EL (cell line): Measurements from ENCODE around the gene PSKH1.
A peak's percentile ranks its signal among the peaks of the same experiment; 100 is the strongest.
"Not testable (repeated sequence)": the region's sequence is repeated elsewhere in the genome, so short reads cannot be mapped to it uniquely, and the experiment has no call there.

ENCODE experiments used
- DNase-seq: peaks from one replicate; pipeline ENCODE4 v3.0.0-alpha.2; 2016

The PSKH1 gene

DNA sequence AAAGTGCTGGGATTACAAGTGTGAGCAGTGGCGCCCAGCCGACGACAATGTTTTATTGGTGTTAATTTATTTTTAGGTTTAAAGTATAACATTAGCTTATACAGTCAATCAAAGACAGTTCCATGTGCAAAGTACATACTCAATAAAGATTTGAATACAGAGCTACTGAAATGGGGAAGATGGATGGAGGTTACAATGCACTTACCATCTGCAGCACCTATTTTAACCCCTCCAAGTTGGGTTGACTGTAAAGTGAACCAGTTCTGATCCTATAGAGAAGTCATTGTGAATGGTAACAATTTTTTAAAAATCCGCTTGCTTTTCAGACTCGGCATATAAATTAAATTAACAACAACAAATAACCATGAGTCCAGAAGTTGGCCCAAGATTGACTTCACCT lies 679 bp upstream of the PSKH1 start:
- DNase-seq: no peak

DNA sequence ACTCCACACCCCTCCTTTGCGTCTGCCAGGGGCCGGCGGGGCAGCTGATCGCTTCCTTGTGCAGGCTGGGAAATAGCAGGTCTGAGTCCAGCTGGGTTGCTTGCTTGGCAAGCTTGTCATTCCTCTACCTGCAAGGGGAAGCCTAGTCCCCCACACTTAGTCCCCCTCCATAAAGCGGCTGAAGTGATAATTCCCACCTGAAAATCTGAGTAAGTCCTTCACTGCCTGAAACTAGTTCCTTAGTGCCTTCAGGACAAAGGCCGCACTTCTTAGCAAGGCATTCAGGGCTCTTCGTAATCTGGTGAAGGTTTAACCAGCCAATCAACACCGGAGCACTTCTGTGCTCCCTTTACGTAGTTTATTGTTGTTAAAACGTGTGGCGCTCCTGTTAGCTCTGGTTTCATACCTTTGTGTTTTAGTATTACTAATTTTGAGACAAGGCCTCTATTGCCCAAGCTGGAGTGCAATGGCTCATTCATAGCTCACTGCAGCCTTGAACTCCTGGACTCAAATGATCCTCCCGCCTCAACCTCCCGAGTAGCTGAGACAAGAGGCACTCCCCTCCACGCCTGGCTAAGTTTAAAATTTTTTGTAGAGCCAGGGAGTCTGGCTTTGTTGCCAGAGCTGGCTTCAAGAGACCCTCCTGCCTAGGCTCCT lies 817 bp downstream of the PSKH1 start:
- no peak for DNase-seq

DNA sequence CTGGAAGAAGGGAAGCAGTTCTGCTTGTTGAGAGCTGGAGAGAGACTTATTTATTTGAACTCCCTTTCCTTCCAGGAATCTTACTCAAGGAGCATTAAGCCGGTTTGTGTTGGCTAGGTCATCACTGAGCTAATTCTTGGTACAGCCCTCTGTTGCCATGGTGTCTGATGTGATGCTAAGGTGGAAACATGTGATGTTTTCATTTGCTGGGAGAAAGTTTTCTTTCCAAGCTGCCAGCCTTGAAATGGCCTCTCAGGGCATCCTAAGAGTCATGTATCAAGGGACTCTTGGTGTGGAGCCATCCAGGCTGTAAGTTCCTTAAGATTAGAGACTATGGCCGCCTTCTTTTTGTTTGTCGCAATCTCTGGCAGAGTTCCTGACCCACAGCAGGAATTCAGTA lies 4.2 kb downstream of the PSKH1 start:
- no peak for DNase-seq

DNA sequence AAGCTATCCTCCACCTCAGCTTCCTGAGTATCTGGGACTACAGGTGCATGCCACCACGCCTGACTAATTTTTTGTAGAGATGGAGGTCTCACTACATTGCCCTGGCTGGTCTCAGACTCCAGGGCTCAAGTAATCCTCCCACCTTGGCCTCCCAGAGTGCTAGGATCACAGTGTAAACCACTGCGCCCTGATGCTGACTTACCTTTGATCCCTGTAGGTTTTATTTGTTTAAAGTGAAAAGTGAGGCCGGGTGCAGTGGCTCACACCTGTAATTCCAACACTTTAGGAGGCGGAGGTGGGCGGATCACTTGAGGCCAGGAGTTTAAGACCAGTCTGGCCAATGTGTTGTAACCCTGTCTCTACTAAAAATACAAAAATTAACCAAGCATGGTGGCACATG lies 8.7 kb downstream of the PSKH1 start:
- no peak for DNase-seq

DNA sequence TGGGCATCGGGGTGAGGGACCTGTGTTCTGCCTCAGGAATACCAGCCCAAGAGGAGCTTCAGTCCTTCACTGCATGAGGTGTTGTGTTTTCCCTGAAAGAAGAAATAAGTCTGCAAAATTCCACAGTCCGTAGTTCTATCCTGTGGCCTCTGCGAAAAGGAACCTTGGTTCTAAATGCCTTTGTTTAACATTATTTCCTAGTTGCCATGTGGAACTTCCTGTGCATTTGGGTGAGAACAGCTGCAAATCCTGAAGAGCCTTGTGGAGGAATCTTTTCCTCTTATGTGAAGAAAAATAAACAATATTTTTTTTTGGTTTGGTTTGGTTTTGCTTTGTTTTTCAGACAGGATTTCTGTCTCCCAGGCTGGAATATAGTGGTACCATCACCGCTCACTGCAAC lies 9.8 kb downstream of the PSKH1 start:
- DNase-seq: no peak

DNA sequence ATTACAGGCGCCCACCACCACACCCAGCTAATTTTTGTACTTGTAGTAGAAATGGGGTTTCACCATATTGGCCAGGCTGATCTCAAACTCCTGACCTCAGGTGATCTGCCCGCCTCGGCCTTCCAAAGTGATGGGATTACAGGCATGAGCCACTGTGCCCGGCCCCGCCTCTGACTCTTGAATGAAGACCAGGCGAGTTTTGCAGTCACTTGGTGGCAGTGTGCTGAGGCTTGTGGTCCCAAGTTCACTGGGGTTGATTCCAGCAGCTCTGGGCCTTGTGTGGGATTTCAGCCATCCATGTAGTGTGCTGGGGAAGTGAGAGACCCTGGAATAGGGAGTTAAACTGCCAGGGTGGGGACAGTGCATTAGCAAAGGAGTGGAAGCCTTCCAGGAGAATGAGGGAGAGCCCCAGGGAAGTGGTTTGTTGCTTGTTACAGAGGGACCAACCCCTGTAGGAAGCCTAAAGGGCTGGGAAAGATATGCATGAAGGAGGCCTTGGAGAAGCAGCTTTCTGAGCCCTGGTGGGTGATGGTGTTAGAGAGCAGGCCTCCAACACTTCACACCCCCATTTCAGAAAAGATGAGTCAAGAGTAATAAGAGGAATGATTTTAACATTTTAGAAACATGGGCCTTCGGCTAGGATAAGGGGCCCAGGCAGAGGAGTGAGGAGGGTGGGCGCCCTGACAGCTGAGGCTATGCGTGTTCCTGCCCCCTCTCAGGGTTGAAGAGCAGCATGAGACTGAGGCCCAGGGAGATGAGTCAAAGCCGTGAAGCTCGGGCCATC lies 14.5 kb downstream of the PSKH1 start:
- DNase-seq: no peak

DNA sequence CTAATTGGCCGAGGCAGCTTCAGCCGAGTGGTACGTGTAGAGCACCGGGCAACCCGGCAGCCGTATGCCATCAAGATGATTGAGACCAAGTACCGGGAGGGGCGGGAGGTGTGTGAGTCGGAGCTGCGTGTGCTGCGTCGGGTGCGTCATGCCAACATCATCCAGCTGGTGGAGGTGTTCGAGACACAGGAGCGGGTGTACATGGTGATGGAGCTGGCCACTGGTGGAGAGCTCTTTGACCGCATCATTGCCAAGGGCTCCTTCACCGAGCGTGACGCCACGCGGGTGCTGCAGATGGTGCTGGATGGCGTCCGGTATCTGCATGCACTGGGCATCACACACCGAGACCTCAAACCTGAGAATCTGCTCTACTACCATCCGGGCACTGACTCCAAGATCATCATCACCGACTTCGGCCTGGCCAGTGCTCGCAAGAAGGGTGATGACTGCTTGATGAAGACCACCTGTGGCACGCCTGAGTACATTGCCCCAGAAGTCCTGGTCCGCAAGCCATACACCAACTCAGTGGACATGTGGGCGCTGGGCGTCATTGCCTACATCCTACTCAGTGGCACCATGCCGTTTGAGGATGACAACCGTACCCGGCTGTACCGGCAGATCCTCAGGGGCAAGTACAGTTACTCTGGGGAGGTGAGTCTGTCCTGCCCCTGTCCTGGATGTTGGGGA lies 16.1 kb downstream of the PSKH1 start:
- DNase-seq: no peak

DNA sequence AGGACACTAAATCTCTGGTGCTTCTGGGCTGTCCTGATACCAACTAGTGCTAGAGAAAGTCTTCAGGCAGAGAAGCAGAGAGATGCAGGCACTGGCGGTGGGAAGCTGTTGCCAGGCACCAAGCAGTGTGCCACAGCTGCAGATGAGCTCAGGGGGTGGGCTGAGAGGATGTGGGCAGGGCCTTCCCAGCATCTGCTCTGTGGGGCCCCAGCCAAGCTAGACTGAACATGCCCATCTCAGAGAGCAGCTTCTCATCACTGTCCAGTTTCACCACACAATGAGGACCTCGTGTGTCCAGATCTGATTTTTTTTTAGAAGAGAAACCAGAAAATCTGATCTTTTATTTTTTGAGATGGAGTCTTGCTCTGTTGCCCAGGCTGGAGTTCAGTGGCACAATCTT lies 17.1 kb downstream of the PSKH1 start:
- DNase-seq: peak; percentile 40

DNA sequence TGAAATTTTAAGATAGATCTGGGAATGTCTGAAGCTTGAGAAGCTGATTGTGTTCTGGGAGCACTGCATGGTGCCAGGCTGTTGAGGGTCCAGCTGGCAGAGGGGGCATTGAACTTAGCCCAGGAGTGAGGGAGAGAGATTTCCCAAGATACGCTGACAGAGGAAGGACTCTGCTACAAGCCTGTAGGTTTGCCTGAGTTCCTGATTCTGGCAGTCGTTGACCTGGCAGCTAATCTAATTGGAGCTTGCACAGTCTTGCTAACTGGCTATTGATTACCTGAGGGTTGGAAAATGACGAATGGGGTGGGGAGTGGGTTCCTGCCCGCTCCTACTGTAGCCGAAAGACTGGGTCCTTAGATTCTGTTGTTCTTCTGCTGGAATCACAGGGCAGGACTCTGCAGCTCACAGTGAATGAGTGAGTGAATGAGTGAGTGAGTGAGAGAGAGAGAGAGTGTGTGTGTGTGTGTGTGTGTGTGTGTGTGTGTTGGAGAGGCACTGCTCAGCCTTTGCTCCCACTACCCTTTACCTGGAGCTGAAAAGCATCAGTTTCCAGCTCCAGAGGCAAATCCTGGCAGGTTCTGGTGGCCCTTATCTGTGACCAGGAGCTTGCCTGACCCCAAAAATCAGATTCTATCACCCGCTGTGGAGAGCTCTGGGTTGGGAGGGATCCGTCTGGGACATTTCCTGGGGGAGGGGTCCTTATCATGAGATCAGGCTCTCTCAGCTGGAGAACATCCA lies 21.9 kb downstream of the PSKH1 start:
- DNase-seq: no peak

DNA sequence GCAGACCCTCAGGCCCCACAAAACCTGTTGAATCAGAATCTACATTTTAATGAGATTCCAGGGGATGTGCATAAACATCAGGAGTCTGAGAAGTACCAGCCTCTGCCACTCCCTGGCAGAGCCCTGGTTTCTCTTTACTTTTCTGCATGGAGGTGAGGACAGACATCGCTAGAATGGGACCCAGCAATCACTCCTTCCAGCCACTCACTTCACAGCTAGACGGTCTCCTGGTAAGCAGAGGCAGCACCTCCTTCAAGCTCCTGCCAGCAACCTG lies 22.4 kb downstream of the PSKH1 start:
- DNase-seq: not testable (repeated sequence)

DNA sequence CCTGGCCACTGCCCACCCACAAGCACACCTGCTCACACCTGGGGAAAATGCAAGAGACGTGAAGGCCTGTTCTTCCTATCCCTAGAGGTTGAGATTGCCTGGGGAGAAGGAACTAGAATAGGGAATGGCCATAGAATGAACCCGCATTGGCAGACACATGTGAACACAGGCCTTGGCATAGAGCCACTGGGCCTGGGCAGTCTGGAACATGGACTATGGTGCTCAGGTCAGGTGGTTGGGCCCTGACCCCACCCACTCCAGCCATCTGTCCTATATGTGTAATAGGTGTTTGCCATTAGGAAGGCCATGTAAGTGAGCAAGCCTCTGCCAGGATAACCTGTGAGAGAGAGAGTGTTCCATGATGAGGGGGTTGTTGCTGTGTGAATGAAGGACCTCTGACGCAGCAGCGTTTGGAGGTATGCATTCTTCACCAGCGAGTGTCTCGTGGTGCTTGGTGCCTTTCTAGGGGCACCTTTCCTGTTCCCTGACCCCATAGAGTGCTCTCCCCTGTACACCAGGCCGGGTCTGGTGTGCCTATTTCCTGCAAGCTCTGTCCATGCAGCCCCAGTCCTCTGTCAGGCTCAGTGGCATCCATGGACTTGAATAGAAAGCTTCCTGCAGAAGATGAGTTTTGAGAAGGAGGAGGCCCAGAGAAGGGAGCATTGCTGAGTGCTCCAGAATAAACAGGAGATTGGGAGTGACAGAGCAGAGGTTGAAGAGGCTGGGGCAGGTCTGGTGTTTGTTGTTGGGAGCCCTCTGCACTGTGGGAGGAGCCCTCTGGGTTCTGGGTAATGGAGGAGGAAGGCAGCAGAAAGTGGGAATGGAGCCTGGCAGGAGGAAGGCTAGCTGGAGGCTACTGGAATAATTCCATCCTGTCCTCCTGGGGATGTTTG lies 23.0 kb downstream of the PSKH1 start:
- no peak for DNase-seq

DNA sequence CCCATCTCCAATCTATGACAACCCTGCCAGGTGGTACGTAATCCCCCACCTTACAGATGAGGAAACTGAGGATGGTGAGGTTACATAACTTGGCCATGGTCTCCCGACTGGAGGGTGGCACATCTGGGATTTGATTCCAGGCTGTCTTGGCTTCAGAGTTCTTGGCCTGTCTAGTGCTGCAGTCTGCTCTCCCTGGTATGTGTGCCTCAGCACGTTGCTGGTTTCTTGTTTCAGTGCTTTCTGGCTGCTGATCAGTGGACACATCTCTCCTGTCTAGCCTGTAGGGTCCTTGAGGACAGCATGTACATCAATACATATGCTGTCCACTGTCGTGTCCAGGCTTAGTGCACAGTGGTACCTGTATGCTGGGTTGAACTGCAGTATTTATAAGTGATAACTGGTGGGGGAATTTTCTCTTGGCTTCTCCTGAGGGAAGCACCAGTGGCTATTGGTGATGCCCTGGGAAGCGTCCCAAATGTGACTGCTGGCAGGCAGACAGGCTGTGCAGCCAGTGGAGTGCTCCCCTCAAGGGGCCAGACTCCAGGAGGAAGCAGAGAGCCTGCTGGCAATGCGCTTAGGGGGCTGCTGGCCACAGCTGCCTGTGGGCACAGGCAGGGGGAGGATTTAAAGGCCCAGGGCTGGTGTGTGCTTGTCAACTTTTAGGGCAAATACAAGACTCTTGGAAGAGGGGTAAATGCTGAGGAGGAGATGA lies 24.2 kb downstream of the PSKH1 start:
- peak; percentile 36 for DNase-seq

DNA sequence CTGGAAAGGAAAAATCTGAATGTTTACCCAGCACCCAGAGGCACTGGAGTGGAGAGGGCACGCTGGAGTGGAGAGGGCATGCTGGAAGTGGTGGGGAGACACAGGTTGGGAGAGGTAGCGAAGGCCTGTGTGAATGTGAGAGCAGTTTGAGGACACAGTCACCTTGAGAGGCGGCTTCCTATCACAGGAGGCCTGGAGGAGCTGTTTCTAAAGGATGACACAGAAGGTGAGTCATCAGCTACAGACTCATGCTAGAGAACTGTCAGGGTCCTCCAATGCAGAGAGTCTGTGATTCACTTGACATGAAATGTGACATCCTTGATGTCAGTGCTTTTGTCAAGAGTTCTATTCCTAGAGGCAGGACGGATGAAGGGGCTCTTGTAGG lies 24.8 kb downstream of the PSKH1 start:
- peak; percentile 90 for DNase-seq

DNA sequence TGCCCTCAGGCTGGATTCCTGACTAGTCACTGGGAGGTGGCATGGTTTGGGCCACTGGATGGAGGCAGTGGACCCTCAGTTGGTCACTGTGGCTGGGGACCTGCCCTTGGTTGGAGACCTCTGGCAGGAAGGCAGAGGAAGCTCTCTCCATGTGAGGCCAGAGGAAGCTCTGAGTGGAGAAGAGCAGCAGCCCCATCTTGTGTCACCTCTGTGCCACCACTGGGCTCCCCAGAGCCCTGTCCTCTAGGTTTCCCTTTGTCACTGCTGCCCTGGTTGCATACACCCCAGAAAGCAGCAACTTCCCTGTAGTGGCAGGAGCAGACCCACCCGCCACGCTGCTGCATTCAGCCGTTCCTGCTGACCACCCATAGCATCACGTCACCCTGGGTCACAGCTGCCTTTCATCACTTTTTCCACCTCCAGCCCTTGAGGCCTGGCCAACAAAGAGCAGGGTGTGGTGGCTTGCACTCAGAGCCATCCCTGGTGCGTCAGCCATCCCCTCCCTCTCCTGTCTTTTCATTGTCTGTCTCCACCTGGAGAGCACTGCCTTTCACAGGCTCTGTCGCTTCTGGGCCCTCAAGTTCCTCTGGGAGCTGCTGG lies 26.7 kb downstream of the PSKH1 start:
- no peak for DNase-seq

DNA sequence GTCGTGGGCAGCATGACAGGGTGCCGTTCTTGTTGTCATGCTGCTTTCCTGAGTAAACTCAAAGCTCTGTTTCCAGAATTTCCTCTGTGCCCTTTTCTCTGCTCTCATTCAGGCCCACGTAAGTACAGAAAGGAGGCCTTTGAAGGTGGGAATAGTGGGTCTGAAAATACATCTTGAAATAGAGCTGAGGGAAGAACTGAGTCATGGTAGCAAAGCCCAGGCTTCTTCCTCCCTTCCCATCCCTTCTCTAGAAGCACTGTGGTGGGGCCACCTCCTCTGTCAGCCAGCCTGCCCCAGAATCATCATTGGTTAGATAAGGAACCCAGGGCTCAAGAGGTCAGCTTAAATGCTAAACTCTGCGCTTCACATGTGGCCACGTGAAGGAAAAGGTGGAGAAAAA lies 29.2 kb downstream of the PSKH1 start:
- DNase-seq: no peak

DNA sequence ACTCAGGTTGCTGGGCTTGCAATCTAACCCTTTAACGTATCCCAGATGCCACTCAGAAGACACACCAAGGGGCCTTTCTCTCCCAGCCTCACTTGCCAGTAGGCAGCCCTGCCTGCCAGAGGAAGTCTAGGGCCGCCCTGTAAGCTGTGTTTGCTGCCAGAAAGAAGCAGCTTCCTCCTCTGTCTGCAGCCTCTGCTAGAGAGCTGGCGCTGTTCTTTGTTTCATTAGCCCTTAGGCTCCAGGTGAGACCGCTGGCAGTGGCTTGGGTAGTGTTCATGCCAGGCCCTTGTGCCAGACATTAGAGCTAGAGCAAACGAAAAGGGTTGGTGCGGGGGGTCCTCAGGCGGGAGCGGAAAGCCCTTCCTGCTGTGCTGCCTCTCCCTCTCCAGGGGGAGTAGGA lies 29.7 kb downstream of the PSKH1 start:
- no peak for DNase-seq

DNA sequence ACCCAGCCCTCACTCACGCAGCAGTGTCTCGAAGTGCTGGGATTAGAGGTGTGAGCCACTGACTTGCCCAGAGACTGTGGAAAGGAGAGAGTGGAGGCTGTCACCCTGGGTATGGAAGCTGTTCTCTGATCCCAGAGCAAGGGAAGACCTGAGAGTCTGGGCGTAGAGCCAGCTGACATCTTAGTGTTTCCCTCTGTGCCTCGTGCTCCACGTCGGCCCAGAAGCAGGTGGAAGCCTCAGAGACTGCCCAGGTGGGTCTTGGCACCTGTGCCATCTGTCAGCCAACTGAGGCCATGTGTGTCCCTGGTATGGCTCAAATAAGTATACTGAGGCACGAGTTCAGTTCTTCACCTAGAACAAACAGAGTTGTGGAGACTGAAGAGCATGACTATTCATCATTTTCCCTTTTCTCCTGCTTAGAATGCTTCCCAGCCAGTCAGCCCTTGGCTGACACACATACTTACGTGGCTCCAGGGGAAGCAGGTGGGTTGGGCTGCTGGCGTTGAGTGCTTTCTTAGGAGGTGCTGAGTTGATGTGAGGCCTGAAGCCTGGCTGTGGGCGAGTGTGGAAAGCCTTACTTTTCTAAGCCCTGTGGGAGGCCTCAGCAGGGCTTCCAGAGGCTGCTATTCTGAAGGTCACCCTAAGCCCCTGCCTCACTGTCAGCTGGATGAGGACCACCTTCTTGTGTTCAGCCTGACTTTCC lies 30.5 kb downstream of the PSKH1 start:
- no peak for DNase-seq

DNA sequence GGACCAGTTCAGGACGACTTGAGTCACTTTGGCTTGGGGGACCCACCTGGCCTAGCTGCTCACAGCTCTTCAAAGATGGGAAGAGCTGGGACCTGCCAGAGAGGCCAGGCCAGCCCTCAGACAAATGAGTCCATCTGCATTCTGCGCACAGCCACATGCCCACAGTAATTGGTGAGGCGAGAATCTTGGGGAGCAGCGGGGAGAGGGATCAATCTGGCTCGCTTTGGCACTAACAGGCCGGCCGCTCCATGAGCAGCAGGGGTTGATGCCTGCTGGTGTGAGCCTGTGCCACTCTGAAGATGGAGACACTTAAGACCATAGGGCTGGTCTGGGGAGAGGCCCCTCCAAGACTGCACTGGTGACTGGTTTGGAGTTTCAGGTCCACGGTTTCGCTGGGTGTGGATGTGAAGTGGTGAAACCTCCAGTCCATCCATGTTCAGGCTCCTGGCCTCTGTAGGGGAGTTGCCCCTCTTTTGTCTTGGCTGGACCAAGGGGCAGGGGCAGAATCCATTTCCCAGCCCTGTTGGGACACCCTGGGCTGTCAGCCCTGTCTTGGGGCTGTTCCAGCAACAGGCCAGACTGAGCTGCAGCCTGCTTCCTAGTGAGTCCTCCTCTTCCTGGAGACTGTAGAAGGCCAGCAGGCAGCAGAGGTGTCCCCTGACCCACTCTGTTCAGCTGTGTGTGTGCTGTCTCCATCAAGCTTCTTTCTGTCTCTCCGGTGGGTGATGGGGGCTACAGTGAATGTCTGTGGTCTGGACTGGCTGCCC lies 31.3 kb downstream of the PSKH1 start:
- no peak for DNase-seq

DNA sequence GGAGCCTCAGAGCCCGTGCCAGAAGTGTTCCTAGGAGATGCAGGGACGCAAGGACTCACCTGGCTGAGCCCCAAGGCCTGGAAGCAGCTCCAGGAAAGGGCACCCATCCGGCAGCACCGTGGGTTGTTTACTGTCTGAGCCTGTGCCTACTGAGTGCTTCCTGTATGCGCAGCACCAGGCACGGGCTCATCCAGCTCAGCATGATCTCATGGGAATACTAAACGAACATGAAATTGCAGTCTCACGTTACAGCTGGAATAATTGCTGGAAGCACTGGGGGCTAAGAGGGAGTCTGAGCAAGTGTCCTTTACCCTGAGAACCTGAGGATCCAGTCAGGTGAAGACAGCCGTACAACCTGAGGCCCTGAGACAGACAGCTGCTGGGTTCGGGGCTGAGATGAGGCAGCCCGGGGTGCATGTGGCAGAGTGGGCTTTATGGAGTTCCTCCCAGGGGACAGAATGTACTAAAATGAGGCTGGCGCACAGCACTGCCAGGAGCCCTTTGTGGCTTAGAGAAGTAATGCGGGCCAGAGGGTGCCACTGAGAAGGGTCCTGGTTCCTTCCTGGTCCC lies 33.2 kb downstream of the PSKH1 start:
- DNase-seq: no peak
